ENCODE results near the gene LRRC8B.

Gene LRRC8B

DNA sequence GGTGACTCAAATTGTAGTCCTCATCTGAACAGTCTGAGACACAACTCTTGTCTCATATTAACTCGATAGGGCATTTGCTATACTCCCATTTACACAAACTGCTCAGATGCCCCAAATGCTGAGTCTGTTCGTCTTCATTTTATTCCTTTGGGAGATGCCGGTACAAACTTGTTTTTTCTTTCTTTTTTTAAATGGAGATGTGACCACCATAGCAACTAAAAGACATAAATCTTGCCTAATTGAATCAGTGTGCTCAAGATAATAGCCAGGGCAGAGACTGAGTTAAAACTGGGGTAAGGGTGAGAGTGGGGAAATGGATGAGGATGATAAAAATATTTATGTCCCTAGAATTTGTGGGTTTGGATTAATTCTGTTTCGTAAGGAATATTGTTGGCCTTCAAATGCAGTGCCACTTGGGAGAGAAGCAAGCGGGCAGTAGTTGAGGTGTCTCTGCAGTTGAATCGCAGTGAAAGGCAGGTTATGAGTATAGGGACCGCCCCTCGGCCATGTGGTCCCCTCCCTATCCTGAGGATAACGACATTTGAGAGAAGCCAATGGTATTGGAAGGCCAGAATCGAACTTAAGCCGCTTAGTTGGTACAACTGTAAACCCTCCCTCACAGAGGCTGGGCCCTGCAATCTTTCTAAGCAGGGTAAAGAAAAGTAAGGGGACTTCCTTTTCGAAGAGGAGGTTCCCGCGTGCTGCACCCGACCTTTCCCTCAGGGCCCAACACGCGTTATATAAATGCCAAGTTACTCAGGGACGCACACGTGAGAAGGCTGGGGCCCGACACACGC is 859 bp upstream of the LRRC8B start:
- Histone ChIP-seq H3K9me3 (ENCODE audit: control extremely low read depth in 1 of 5, control insufficient read depth in 4 of 5, insufficient read depth in 2 of 5, low read depth in 1 of 5, low read length in 4 of 5) (no peaks in the 10 kb centered on the region), H3K4me1 (ENCODE audit: control extremely low read depth in 1 of 4, control insufficient read depth in 4 of 4, insufficient read depth in 4 of 4, low read length in 3 of 4) (peaks cover 4 to 36% (median 33%) of the 10 kb centered on the region in 4 experiments), H3K4me3 (ENCODE audit: control insufficient read depth in 1 of 7, extremely low read depth in 1 of 7, insufficient read depth in 4 of 7, low read depth in 2 of 7, low read length in 6 of 7) (peak overlapping the region; percentile 81 to 95 (median 90)), H3K36me3 (ENCODE audit: control insufficient read depth in 4 of 4, insufficient read depth in 4 of 4, low read length in 3 of 4) (peaks cover 0 to 8% (median 5%) of the 10 kb centered on the region in 4 experiments), H3K27me3 (replicated peaks in 2 of 5; ENCODE audit: control insufficient read depth in 4 of 5, insufficient read depth in 5 of 5, low read length in 4 of 5) (no peaks in the 10 kb centered on the region), H3K27ac (ENCODE audit: insufficient read depth in 1 of 2, low read depth in 1 of 2, low read length in 2 of 2, poor library complexity in 1 of 2, severe bottlenecking in 2 of 2) (peak overlapping the region; percentile 85 to 93)
- WGBS (ENCODE audit: insufficient coverage): 12% methylated on average over 19 of the region's 21 CpGs
- DNase-seq: peak in 2 of 3 donors; percentile 93 to 96
- ChIA-PET CTCF (interaction anchor here (0.9 to 1.4 kb wide), 4 partner anchors 16 to 73 kb away, joined by 3 to 5 read pairs (median 4); no protein-coding TSS in a partner anchor), POLR2A (no interaction called here)

DNA sequence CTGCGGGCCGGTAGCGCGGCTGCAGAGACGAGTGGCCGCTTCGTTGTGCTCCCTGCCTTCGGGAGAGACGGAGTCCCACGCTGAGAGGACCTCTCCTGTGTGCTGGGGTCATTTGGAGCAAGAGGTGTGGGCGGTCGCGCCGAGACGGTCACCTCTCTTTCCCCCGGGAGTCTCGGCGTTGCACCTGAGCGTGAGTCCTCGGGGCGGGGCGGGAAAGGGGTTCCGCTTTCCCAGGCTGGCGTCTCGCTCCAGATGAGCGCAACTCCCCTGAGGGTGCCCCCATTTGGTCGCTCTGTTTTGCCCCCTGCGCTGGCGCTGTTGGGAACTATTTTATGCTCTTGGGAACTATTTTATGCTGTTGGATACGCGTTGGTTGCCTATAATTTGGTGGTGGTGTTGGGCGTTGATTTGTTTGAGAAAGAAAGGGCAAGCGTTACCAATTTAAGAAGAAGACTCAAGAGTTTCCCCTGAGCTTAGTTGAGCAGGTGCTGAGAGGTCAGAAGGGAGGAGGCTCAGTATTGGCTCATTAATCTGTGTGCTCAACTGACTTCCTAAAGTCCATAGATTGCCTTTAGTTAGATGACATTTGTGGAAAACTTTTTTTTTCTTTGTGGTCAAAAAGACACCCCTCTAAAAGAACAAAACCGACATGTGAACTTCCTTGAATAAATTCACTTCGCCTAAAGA is 683 bp downstream of the LRRC8B start:
- POLR2A ChIA-PET: no interaction called here
- H3K27ac ChIP-seq (ENCODE audit: insufficient read depth in 1 of 2, low read depth in 1 of 2, low read length in 2 of 2, poor library complexity in 1 of 2, severe bottlenecking in 2 of 2): peak overlapping the region; percentile 85 to 93
- H3K4me3 ChIP-seq (ENCODE audit: control insufficient read depth in 1 of 7, extremely low read depth in 1 of 7, insufficient read depth in 4 of 7, low read depth in 2 of 7, low read length in 6 of 7): peak overlapping the region; percentile 81 to 95 (median 90)
- H3K4me1 ChIP-seq (ENCODE audit: control extremely low read depth in 1 of 4, control insufficient read depth in 4 of 4, insufficient read depth in 4 of 4, low read length in 3 of 4): peaks cover 4 to 36% (median 33%) of the 10 kb centered on the region in 4 experiments
- no peaks in the 10 kb centered on the region for H3K27me3 ChIP-seq (replicated peaks in 2 of 5; ENCODE audit: control insufficient read depth in 4 of 5, insufficient read depth in 5 of 5, low read length in 4 of 5)
- peaks cover 0 to 10% (median 5%) of the 10 kb centered on the region in 4 experiments for H3K36me3 ChIP-seq (ENCODE audit: control insufficient read depth in 4 of 4, insufficient read depth in 4 of 4, low read length in 3 of 4)
- H3K9me3 ChIP-seq (ENCODE audit: control extremely low read depth in 1 of 5, control insufficient read depth in 4 of 5, insufficient read depth in 2 of 5, low read depth in 1 of 5, low read length in 4 of 5): no peaks in the 10 kb centered on the region
- CTCF ChIA-PET: no interaction called here
- peak; percentile 72 to 77 (median 74) for DNase-seq
- WGBS (ENCODE audit: insufficient coverage): under 1% methylated on average over 15 of the region's 35 CpGs

DNA sequence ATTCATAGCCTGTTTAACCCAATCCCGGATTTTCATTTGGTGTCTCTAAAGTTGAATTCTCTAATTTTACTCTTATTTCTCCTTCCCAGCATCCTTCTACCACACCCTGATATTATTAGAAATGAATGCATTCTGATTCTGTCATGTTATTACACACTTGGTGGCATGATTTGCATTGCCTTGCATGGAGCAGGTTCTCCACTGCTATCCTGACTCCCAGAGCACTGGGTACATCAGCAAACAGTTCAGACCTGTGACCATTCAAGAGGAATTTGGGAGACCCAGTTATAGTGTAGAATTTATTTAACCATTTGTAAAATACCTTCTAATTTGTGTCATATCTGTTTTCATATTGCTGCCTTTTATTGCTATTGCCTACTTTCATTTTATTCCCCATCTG is 2.6 kb downstream of the LRRC8B start:
- Histone ChIP-seq H3K4me3 (ENCODE audit: control insufficient read depth in 1 of 7, extremely low read depth in 1 of 7, insufficient read depth in 4 of 7, low read depth in 2 of 7, low read length in 6 of 7) (peak overlapping the region in 2 of 7 experiments; percentile 29 to 48), H3K27ac (ENCODE audit: insufficient read depth in 1 of 2, low read depth in 1 of 2, low read length in 2 of 2, poor library complexity in 1 of 2, severe bottlenecking in 2 of 2) (no peak overlapping the region), H3K36me3 (ENCODE audit: control insufficient read depth in 4 of 4, insufficient read depth in 4 of 4, low read length in 3 of 4) (peaks cover 0 to 21% (median 6%) of the 10 kb centered on the region in 4 experiments), H3K9me3 (ENCODE audit: control extremely low read depth in 1 of 5, control insufficient read depth in 4 of 5, insufficient read depth in 2 of 5, low read depth in 1 of 5, low read length in 4 of 5) (peaks cover 0 to 3% (median 0%) of the 10 kb centered on the region in 5 experiments), H3K4me1 (ENCODE audit: control extremely low read depth in 1 of 4, control insufficient read depth in 4 of 4, insufficient read depth in 4 of 4, low read length in 3 of 4) (peaks cover 4 to 49% (median 40%) of the 10 kb centered on the region in 4 experiments), H3K27me3 (replicated peaks in 2 of 5; ENCODE audit: control insufficient read depth in 4 of 5, insufficient read depth in 5 of 5, low read length in 4 of 5) (no peaks in the 10 kb centered on the region)
- no CpG with 5 or more reads among the region's 1 CpG for WGBS (ENCODE audit: insufficient coverage)
- CTCF ChIA-PET: no interaction called here
- POLR2A ChIA-PET: no interaction called here
- no peak for DNase-seq

DNA sequence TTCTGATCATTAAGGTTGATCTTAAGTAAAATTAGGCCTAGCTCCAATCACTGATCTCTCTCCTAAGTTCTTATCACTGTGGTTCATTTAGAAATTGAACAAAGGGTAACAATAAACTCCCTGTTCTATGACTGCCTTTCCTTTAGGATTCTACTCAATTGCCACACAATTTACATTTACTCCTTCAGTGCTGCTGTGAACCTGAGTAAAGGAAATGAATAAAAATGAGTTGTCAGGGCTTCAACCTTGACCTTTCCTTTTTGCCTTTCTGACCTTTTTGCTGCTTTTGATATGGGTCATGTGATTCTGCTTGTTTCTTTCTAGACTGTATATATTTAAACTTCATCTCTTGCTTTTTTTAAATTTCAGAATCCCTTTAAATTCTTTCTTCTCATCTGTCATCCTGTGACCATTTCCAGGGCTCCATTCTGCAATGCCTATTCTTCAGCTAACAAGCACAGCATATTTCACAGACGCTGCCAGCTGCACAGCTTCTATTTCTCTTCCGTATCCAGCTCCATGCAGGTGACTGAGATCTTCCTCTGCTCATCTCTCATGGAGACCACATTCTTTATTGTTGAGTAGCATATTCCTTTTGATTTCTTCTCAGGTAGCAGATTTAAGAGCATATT is 3.2 kb downstream of the LRRC8B start:
- Histone ChIP-seq H3K4me3 (ENCODE audit: control insufficient read depth in 1 of 7, extremely low read depth in 1 of 7, insufficient read depth in 4 of 7, low read depth in 2 of 7, low read length in 6 of 7) (no peak overlapping the region), H3K36me3 (ENCODE audit: control insufficient read depth in 4 of 4, insufficient read depth in 4 of 4, low read length in 3 of 4) (peaks cover 2 to 21% (median 6%) of the 10 kb centered on the region in 4 experiments), H3K27ac (ENCODE audit: insufficient read depth in 1 of 2, low read depth in 1 of 2, low read length in 2 of 2, poor library complexity in 1 of 2, severe bottlenecking in 2 of 2) (no peak overlapping the region), H3K9me3 (ENCODE audit: control extremely low read depth in 1 of 5, control insufficient read depth in 4 of 5, insufficient read depth in 2 of 5, low read depth in 1 of 5, low read length in 4 of 5) (peaks cover 0 to 3% (median 0%) of the 10 kb centered on the region in 5 experiments), H3K4me1 (ENCODE audit: control extremely low read depth in 1 of 4, control insufficient read depth in 4 of 4, insufficient read depth in 4 of 4, low read length in 3 of 4) (peaks cover 4 to 51% (median 40%) of the 10 kb centered on the region in 4 experiments), H3K27me3 (replicated peaks in 2 of 5; ENCODE audit: control insufficient read depth in 4 of 5, insufficient read depth in 5 of 5, low read length in 4 of 5) (no peaks in the 10 kb centered on the region)
- ChIA-PET POLR2A (no interaction called here), CTCF (interaction anchor here (0.8 to 1.4 kb wide), 4 partner anchors 12 to 104 kb away, joined by 3 read pairs; no protein-coding TSS in a partner anchor)
- no peak for DNase-seq
- WGBS (ENCODE audit: insufficient coverage): 75% methylated on average over 2 of the region's 2 CpGs

DNA sequence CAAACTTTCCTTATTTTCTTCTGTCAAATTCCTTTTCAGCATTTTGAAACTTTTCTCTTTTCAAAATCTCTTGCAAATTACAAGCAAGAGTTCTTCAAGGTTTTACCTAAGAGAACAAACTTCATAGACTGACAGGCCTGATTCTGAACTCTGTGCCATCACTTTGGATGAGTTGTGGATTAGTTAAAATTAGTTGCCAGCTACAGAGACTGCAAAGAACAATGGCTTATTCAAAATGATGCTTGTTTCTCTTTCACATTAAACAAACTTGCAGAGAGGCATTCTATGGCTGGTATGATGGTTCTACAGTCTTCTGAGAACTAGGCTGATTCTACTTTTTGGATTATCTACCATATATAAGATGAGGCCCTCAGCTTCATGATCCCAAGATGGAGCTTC is 3.8 kb downstream of the LRRC8B start:
- Histone ChIP-seq H3K27me3 (replicated peaks in 2 of 5; ENCODE audit: control insufficient read depth in 4 of 5, insufficient read depth in 5 of 5, low read length in 4 of 5) (no peaks in the 10 kb centered on the region), H3K4me1 (ENCODE audit: control extremely low read depth in 1 of 4, control insufficient read depth in 4 of 4, insufficient read depth in 4 of 4, low read length in 3 of 4) (peaks cover 4 to 50% (median 40%) of the 10 kb centered on the region in 4 experiments), H3K27ac (ENCODE audit: insufficient read depth in 1 of 2, low read depth in 1 of 2, low read length in 2 of 2, poor library complexity in 1 of 2, severe bottlenecking in 2 of 2) (no peak overlapping the region), H3K4me3 (ENCODE audit: control insufficient read depth in 1 of 7, extremely low read depth in 1 of 7, insufficient read depth in 4 of 7, low read depth in 2 of 7, low read length in 6 of 7) (no peak overlapping the region), H3K9me3 (ENCODE audit: control extremely low read depth in 1 of 5, control insufficient read depth in 4 of 5, insufficient read depth in 2 of 5, low read depth in 1 of 5, low read length in 4 of 5) (peaks cover 0 to 3% (median 0%) of the 10 kb centered on the region in 5 experiments), H3K36me3 (ENCODE audit: control insufficient read depth in 4 of 4, insufficient read depth in 4 of 4, low read length in 3 of 4) (peaks cover 2 to 21% (median 6%) of the 10 kb centered on the region in 4 experiments)
- ChIA-PET CTCF (interaction anchor here (0.8 to 1.4 kb wide), 4 partner anchors 12 to 103 kb away, joined by 3 read pairs; no protein-coding TSS in a partner anchor), POLR2A (no interaction called here)
- no peak for DNase-seq

DNA sequence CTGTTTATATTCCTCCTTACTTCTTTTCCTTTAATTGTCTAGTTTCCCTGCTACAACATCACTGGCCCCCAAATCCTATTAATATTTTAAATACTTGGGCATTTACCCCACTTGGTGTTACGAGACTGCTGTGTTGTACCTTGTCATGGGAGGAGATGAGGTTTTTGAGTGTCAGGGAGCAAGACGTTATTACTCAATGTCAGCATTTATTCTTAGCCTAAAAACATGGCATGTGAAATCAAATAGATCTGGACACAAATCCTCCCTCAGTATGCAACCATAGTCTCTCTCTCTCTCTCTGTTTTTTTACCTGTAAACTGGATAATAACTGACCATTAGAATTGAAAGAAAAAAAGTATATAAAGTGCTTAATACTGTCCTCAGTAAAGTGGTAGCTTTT is 4.6 kb downstream of the LRRC8B start:
- DNase-seq: no peak
- H3K27ac ChIP-seq (ENCODE audit: insufficient read depth in 1 of 2, low read depth in 1 of 2, low read length in 2 of 2, poor library complexity in 1 of 2, severe bottlenecking in 2 of 2): no peak overlapping the region
- H3K9me3 ChIP-seq (ENCODE audit: control extremely low read depth in 1 of 5, control insufficient read depth in 4 of 5, insufficient read depth in 2 of 5, low read depth in 1 of 5, low read length in 4 of 5): peaks cover 0 to 3% (median 0%) of the 10 kb centered on the region in 5 experiments
- H3K27me3 ChIP-seq (replicated peaks in 2 of 5; ENCODE audit: control insufficient read depth in 4 of 5, insufficient read depth in 5 of 5, low read length in 4 of 5): no peaks in the 10 kb centered on the region
- 86% methylated on average over 1 of the region's 2 CpGs for WGBS (ENCODE audit: insufficient coverage)
- peaks cover 2 to 21% (median 6%) of the 10 kb centered on the region in 4 experiments for H3K36me3 ChIP-seq (ENCODE audit: control insufficient read depth in 4 of 4, insufficient read depth in 4 of 4, low read length in 3 of 4)
- ChIA-PET POLR2A (interaction anchor here (0.6 kb wide), 1 partner anchor 94 kb away, joined by 4 read pairs; no protein-coding TSS in a partner anchor), CTCF (no interaction called here)
- no peak overlapping the region for H3K4me3 ChIP-seq (ENCODE audit: control insufficient read depth in 1 of 7, extremely low read depth in 1 of 7, insufficient read depth in 4 of 7, low read depth in 2 of 7, low read length in 6 of 7)
- H3K4me1 ChIP-seq (ENCODE audit: control extremely low read depth in 1 of 4, control insufficient read depth in 4 of 4, insufficient read depth in 4 of 4, low read length in 3 of 4): peaks cover 4 to 44% (median 33%) of the 10 kb centered on the region in 4 experiments
